Measurements from ENCODE around the gene CFDP1. TPM values are rescaled to one million over a fixed set of nuclear protein-coding genes. Genes with fewer than 3 reads are reported as not detected.

Gene CFDP1
- total RNA-seq, 1 experiment from 2014 or later, result 52.6 TPM

DNA sequence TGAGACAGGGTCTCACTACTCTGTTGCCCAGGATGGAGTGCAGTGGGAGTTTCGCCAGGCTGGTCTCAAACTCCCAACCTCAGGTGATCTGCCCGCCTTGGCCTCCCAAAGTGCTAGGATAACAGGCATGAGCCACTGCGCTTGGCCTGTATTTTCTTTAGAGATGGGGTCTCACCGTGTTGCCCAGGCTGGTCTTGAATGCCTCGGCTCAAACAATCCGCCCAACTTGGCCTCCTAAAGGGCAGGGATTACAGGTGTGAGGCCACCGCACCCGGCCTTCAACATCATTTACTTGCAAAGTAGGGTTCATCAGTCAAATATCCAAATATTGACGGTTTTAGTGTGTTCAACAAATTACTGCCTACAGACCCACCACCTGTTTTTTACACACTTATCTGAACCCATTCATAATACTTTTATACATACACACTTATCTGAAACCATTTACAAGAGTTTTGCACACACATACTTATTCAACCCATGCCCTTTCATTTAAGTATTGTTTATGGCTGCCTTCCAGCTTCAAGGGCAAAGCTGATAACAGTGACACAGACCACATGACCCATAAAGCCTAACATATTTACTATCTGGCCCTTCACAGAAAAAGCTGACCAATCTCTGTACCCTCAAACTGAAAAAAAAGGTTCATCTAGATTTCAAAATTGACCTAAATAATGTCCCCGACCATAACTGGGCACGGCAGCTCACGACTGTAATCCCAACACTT lies 19.3 kb upstream of the CFDP1 start:
- ChIA-PET CTCF (no interaction called here), POLR2A (ENCODE audit: unreplicated experiment) (interaction anchor here (0.7 kb wide), 1 partner anchor 65 kb away, joined by 6 read pairs; no protein-coding TSS in a partner anchor)
- H3K4me2 ChIP-seq, result no peak overlapping the region
- TF ChIP-seq, protein P1, sequence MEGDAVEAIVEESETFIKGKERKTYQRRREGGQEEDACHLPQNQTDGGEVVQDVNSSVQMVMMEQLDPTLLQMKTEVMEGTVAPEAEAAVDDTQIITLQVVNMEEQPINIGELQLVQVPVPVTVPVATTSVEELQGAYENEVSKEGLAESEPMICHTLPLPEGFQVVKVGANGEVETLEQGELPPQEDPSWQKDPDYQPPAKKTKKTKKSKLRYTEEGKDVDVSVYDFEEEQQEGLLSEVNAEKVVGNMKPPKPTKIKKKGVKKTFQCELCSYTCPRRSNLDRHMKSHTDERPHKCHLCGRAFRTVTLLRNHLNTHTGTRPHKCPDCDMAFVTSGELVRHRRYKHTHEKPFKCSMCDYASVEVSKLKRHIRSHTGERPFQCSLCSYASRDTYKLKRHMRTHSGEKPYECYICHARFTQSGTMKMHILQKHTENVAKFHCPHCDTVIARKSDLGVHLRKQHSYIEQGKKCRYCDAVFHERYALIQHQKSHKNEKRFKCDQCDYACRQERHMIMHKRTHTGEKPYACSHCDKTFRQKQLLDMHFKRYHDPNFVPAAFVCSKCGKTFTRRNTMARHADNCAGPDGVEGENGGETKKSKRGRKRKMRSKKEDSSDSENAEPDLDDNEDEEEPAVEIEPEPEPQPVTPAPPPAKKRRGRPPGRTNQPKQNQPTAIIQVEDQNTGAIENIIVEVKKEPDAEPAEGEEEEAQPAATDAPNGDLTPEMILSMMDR (conservative IDR thresholded peaks at IDR 0.05), result no peak
- TF ChIP-seq EZH2 (IDR thresholded peaks at IDR 0.05; ENCODE audit: low read depth), result no peak
- H3K4me3 ChIP-seq, result no peak overlapping the region
- H3K4me1 ChIP-seq (replicated peaks; ENCODE audit: insufficient read depth), result no peaks in the 10 kb centered on the region
- no peaks in the 10 kb centered on the region for H3K27me3 ChIP-seq (ENCODE audit: insufficient read depth, low read depth)
- no peaks in the 10 kb centered on the region for H3K9me3 ChIP-seq (ENCODE audit: insufficient read depth, low read depth)
- intact Hi-C loops (cut with micrococcal nuclease; ENCODE audit: unreplicated experiment), result no loop called here
- H3K36me3 ChIP-seq (ENCODE audit: low read depth), result peaks cover 5% of the 10 kb centered on the region; the same call in 1 of the 2 replicates
- no peak overlapping the region for H2AFZ ChIP-seq
- H3F3A ChIP-seq (ENCODE audit: insufficient read depth, low read depth), result no peaks in the 10 kb centered on the region
- no peak for DNase-seq
- H3K9me2 ChIP-seq (ENCODE audit: insufficient read depth), result no peaks in the 10 kb centered on the region
- no peak overlapping the region for H3K27ac ChIP-seq
- BruUV-seq (replicated peaks), result no TSS peak
- H4K20me1 ChIP-seq (ENCODE audit: insufficient read depth), result peaks cover 29% of the 10 kb centered on the region; the same call in 1 of the 2 replicates
- H3K79me2 ChIP-seq (ENCODE audit: low read depth), result peaks cover 46% of the 10 kb centered on the region

DNA sequence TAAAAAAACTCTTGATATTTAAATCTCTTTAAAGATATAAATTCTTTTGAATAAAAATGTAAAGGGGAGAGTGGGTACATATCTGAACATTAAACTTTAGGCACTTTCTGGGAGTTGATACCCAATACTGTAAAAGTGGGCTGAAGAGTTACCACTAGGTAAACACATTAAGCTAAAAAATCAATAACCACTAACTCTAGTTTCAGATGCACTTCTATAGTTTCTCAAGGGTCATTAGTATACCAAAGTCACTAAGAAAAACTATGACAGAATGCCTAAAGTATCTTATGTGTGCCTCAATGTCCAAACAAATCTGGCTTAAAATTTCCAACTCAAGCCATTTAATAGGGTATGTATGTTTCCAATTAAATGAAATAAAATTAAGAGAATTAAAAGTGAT lies 13.1 kb upstream of the CFDP1 start:
- Histone ChIP-seq H2AFZ (no peak overlapping the region), H3K4me2 (no peak overlapping the region), H3K9me3 (ENCODE audit: insufficient read depth, low read depth) (no peaks in the 10 kb centered on the region), H3F3A (ENCODE audit: insufficient read depth, low read depth) (no peaks in the 10 kb centered on the region; the same call in 1 of the 2 replicates), H3K27ac (no peak overlapping the region), H3K4me1 (replicated peaks; ENCODE audit: insufficient read depth) (no peaks in the 10 kb centered on the region), H3K9me2 (ENCODE audit: insufficient read depth) (no peaks in the 10 kb centered on the region), H3K36me3 (ENCODE audit: low read depth) (peaks cover 5% of the 10 kb centered on the region; the same call in 1 of the 2 replicates), H3K27me3 (ENCODE audit: insufficient read depth, low read depth) (no peaks in the 10 kb centered on the region), H3K4me3 (no peak overlapping the region), H3K79me2 (ENCODE audit: low read depth) (no peaks in the 10 kb centered on the region), H4K20me1 (ENCODE audit: insufficient read depth) (peaks cover 11% of the 10 kb centered on the region; the same call in 1 of the 2 replicates)
- TF ChIP-seq, protein P1 (conservative IDR thresholded peaks at IDR 0.05), result no peak
- TF ChIP-seq EZH2 (IDR thresholded peaks at IDR 0.05; ENCODE audit: low read depth), result no peak
- ChIA-PET CTCF (no interaction called here), POLR2A (ENCODE audit: unreplicated experiment) (no interaction called here)
- BruUV-seq (replicated peaks), result no TSS peak
- intact Hi-C loops (cut with micrococcal nuclease; ENCODE audit: unreplicated experiment), result no loop called here
- no peak for DNase-seq

DNA sequence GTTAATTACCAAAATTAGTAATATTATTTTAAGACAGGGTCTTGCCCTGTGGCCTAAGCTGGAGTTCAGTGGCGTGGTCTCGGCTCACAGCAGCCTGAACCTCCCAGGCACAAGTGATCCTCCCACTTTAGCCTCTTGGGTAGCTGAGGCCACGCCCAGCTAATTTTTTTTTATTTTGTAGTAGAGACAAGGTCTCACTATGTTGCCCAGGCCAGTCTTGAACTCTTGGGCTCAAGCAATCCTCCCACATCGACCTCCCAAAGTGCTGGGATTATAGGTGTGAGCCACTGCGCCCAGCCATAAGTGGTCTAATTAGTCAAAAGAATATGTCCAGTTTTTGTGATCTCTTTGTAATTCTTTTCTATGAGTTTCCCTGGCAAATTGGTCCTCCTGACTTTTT lies 12.0 kb upstream of the CFDP1 start:
- H3K9me2 ChIP-seq (ENCODE audit: insufficient read depth), result no peaks in the 10 kb centered on the region
- no peak overlapping the region for H3K27ac ChIP-seq
- H3F3A ChIP-seq (ENCODE audit: insufficient read depth, low read depth), result no peaks in the 10 kb centered on the region; the same call in 1 of the 2 replicates
- DNase-seq, result no peak
- intact Hi-C loops (cut with micrococcal nuclease; ENCODE audit: unreplicated experiment), result no loop called here
- peaks cover 5% of the 10 kb centered on the region; the same call in 1 of the 2 replicates for H3K36me3 ChIP-seq (ENCODE audit: low read depth)
- TF ChIP-seq, protein P1 (conservative IDR thresholded peaks at IDR 0.05), result no peak
- TF ChIP-seq EZH2 (IDR thresholded peaks at IDR 0.05; ENCODE audit: low read depth), result no peak
- CTCF ChIA-PET, result no interaction called here
- H3K4me1 ChIP-seq (replicated peaks; ENCODE audit: insufficient read depth), result no peaks in the 10 kb centered on the region
- no peak overlapping the region for H3K4me2 ChIP-seq
- H3K27me3 ChIP-seq (ENCODE audit: insufficient read depth, low read depth), result no peaks in the 10 kb centered on the region
- no peaks in the 10 kb centered on the region for H3K9me3 ChIP-seq (ENCODE audit: insufficient read depth, low read depth)
- H4K20me1 ChIP-seq (ENCODE audit: insufficient read depth), result peaks cover 4% of the 10 kb centered on the region; the same call in 1 of the 2 replicates
- BruUV-seq (replicated peaks), result no TSS peak
- no peak overlapping the region for H3K4me3 ChIP-seq
- H2AFZ ChIP-seq, result no peak overlapping the region
- no peaks in the 10 kb centered on the region for H3K79me2 ChIP-seq (ENCODE audit: low read depth)
- POLR2A ChIA-PET (ENCODE audit: unreplicated experiment), result no interaction called here

Data from PC-9 (cell line).